SK-N-MC (cell line): ENCODE data around the gene GRIK3.

Source experiments
- DNase-seq: peaks from one replicate; pipeline ENCODE4 v3.0.0-alpha.2; 2011; ENCODE audit warnings: low read depth, low spot score
- H3K27ac ChIP-seq: fragments of 200-600 bp; sonication (generic); 2 replicates; pipeline ENCODE4 v1.5.1; 2016; ENCODE audit warnings: mixed run types
- H3K36me3 ChIP-seq: fragments of 200-600 bp; sonication (generic); 2 replicates; pipeline ENCODE4 v1.6.1; 2017; ENCODE audit warnings: antibody characterized with exemption, low read length, mixed read lengths; ENCODE audit not compliant: insufficient read depth
- H3K4me3 ChIP-seq: fragments of 200-600 bp; sonication (generic); 2 replicates; pipeline ENCODE4 v1.5.1; 2016
- H3K9ac ChIP-seq: fragments of 200-600 bp; sonication (generic); 2 replicates; pipeline ENCODE4 v1.8.0; 2017; ENCODE audit warnings: mixed run types, mixed read lengths; ENCODE audit not compliant: insufficient read length
- H3K9me3 ChIP-seq: fragments of 200-600 bp; sonication (generic); 2 replicates; pipeline ENCODE4 v1.6.1; 2017; ENCODE audit warnings: low read depth, mild to moderate bottlenecking, antibody characterized with exemption, low read length, moderate library complexity, mixed read lengths
- EZH2 ChIP-seq: fragments of 200-600 bp; sonication (generic); IDR thresholded peaks from one replicate; pipeline ENCODE4 v1.6.1; 2017; ENCODE audit warnings: antibody characterized with exemption
- FOXP2 ChIP-seq: optimal IDR thresholded peaks from 2 replicates; pipeline ENCODE3; 2011; ENCODE audit warnings: mild to moderate bottlenecking, moderate library complexity; ENCODE audit not compliant: insufficient read depth; ENCODE audit errors: extremely low read length, control extremely low read depth
- POLR2AphosphoS5 ChIP-seq: IDR thresholded peaks from 2 replicates; pipeline ENCODE4 v1.6.1; 2012; ENCODE audit warnings: mild to moderate bottlenecking, low read depth, low read length, borderline replicate concordance

The GRIK3 gene

GRCh38 chr1:36752431-36752830, 281.9 kb downstream of the GRIK3 start:
- TF ChIP-seq POLR2AphosphoS5 (no peak), FOXP2 (no peak), EZH2 (no peak)
- no peak overlapping the region for H3K9ac ChIP-seq
- H3K36me3 ChIP-seq = no peaks in the 10 kb centered on the region
- H3K4me3 ChIP-seq = no peak overlapping the region
- no peak overlapping the region for H3K27ac ChIP-seq
- no peak for DNase-seq
- H3K9me3 ChIP-seq = no peaks in the 10 kb centered on the region

GRCh38 chr1:36751525-36751924, 282.8 kb downstream of the GRIK3 start:
- no peak overlapping the region for H3K27ac ChIP-seq
- H3K9ac ChIP-seq = no peak overlapping the region
- H3K36me3 ChIP-seq = no peaks in the 10 kb centered on the region
- no peak overlapping the region for H3K4me3 ChIP-seq
- TF ChIP-seq EZH2 = no peak
- no peak for TF ChIP-seq FOXP2
- TF ChIP-seq POLR2AphosphoS5 = no peak
- no peaks in the 10 kb centered on the region for H3K9me3 ChIP-seq
- no peak for DNase-seq

DNA sequence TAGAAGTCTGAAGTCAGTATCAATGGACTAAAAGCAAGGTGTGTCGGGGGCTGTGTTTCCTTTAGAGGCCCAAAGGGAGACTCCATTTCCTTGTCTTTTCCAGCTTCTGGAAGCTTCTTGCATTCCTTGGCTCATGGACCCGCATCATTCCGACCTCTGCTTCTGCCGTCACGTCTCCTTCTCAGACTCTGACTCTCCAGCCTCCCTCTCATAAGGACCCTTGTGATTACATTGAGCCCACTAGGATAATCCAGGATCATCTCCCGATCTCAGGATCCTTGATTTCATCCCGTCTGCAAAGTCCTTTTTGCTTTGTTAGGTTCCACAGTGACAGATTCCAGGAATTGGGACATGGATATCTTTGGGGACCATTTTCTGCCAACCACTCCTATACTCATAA, 285.8 kb downstream of the GRIK3 start:
- TF ChIP-seq POLR2AphosphoS5 = no peak
- TF ChIP-seq EZH2 = no peak
- H3K9me3 ChIP-seq = no peaks in the 10 kb centered on the region
- no peaks in the 10 kb centered on the region for H3K36me3 ChIP-seq
- H3K9ac ChIP-seq = no peak overlapping the region
- H3K4me3 ChIP-seq = no peak overlapping the region
- no peak overlapping the region for H3K27ac ChIP-seq
- no peak for DNase-seq
